Measurements from ENCODE around the gene PDLIM5. TPM values are rescaled to one million over a fixed set of nuclear protein-coding genes. Genes with fewer than 3 reads are reported as not detected.
"Not testable (repeated sequence)": the region's sequence is repeated elsewhere in the genome, so short reads cannot be mapped to it uniquely, and the experiment has no call there.

Gene PDLIM5
- total RNA-seq, 1 experiment from 2014 or later, result 35.2 TPM

DNA sequence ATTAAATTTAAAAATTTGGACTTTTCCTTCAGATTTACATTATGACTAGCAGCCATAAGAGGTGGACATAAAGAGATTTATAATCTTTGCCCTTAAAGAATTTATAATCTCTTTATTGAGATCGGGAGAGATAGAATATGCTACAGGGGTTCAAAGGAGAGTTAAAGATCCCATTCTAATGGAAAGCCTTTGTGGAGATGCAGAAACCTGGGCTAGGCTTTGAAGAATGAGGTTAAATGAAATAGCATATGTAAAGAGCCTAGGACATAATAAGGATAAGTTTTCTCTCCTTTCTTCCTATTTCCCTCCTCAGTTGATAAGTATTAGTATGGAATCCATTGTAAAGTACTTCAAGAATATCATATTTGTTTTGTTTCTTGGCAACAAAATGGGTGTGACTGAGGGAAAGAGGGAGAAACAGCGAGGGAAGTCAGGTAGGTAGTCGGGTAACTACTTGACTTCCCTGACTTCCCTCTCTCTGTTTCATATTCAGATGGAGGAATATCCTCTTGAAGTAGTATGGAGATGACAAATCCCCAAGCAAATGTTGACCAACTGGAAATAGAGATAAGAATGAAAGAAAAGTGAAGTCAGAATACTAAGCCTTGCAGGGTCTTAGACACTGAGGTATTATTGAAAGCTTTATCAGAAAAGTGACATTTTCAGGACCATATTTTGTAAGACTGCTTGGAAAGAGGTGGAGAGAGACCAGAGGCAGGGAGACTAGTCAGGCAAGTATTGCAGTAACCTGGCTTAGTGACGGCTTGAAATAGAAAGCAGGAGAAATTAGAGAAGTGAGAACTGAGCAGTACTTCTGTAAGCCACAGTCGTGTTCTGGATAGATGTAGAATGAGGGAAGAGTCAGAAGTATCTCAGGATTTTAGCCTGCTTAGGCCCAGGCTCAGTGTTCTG is 82.9 kb downstream of the PDLIM5 start:
- no peak for DNase-seq (ENCODE audit: low read depth)
- in situ Hi-C loops (cut with HindIII; ENCODE audit: low pct_unique_long_range_greater_than_20kb, low sequenced_read_pairs), result no loop called here

DNA sequence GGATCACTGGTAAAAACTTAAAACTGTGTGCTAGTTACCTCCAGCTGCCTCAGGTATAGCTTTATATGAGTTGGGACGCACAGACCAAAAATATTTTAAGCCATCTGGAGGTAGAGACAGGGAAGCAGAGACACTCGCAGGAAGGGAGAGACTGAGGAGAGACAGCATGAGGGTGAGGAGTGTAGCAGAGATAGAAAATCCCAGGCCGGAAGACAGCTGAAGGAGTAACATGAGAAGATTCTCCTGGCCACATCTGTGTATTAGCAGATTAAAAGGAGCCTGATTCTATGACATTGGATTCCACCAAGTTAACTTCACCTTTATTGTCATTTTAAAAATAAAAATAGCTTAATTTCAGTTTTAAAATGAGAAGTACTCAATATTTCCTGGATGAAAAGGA is 84.3 kb downstream of the PDLIM5 start:
- in situ Hi-C loops (cut with HindIII; ENCODE audit: low pct_unique_long_range_greater_than_20kb, low sequenced_read_pairs), result no loop called here
- DNase-seq (ENCODE audit: low read depth), result no peak

DNA sequence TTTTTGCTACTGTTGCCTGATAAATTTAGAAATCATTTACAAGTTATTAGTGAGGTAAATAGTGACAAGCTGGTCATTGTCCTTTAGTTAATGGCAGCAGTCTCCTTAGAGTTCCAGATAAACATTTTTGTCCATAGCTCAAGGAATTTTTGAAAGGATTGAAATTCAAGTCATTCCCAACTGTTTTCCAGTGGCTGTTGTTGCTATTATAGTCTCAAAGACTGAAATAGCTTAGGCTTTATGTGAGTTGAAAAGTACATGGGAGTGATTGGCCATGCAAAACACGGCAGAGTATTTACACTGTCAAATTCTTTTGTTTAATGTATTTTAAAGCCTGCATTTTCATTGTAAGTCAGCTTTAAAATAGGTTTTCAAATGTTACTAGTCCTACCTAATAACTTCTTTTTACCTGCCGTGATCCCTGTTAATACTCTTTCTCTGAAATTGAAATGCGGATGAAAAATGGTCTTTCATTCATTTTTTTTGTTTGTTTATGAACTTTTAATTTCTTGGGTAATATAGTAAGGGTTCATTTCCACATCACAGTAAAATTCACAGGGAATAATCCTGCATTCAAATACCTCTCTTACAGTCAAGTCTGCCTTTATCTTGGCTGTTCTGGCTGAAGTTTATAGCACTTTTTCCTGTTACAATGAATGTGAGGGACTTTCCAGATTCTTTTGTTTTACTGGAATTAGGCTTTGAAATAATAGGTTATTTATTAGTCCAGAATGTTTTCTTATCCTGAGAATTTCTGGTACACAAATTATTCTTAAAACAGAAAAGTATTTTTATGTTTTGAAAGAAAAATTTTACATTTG is 85.1 kb downstream of the PDLIM5 start:
- DNase-seq (ENCODE audit: low read depth), result no peak
- in situ Hi-C loops (cut with HindIII; ENCODE audit: low pct_unique_long_range_greater_than_20kb, low sequenced_read_pairs), result no loop called here

DNA sequence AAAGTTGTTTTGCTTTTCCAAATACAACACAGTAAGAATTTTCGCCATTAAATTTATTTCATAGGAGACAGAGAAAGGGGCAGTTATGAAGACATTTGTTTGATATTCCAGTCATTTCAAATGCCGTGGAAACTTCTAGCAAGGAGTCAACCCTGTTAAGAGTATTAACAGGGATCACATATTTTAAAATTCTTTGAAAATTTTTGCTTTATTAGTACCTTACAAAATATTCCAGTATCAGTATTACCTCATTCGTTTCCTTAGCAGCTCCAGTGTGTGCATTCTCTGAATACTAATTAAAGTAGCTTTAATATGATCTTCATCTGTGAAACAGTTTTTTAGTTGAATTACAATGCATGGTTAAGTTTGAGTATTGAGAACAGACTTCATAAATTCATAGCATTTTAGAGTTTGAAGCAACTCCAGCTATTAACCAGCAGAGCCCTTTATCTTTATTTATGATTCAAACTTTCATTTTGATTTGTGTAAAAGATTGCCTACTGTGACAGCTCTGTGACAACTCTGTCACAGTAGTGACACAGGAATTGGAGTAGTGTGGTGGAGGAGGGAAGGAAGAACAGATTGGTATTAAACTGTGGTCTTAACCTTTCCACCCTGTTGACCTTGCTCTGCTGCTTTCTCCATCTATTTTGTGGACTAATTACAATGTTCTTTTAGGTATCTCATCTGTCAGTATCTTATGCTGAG is 86.3 kb downstream of the PDLIM5 start:
- DNase-seq (ENCODE audit: low read depth), result no peak
- in situ Hi-C loops (cut with HindIII; ENCODE audit: low pct_unique_long_range_greater_than_20kb, low sequenced_read_pairs), result no loop called here

DNA sequence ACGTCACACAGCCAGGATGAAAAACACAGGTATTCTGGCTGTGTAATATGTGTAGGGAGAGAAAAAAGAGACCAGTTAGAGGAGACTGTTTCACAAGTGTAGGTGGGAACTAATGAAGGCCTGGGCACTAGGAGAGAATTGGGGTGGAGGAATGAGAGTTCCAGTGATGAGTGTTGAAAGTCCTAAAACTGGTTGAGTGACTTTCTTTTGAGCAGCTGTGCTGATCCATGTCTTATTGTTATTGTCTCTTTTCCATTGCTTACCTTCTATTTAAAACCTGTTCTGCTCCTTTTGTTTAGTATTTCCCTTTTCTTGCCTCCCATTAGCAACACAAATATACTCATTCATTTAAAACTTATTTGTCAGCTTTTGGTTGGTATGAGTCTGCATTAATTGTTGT is 88.7 kb downstream of the PDLIM5 start:
- no peak for DNase-seq (ENCODE audit: low read depth)
- in situ Hi-C loops (cut with HindIII; ENCODE audit: low pct_unique_long_range_greater_than_20kb, low sequenced_read_pairs), result no loop called here

DNA sequence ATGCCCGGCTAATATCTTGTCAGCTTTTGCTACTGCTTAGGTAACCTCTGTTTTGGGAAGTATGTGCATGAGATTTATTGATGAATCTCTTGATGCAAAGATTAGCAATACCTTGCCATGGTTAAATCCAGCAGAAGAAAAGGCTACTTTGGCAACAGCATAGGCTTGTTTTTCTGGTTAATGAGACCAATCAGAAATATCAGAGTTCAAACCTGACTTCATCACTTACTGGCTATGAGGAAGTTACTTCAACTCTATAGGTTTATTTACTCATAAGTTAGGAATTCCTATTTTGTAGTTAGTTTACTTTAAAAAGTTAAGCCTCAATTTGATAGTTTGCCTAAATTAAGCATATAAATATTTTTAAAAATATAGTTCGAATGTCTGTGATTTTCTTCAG is 93.1 kb downstream of the PDLIM5 start:
- in situ Hi-C loops (cut with HindIII; ENCODE audit: low pct_unique_long_range_greater_than_20kb, low sequenced_read_pairs), result no loop called here
- DNase-seq (ENCODE audit: low read depth), result no peak

DNA sequence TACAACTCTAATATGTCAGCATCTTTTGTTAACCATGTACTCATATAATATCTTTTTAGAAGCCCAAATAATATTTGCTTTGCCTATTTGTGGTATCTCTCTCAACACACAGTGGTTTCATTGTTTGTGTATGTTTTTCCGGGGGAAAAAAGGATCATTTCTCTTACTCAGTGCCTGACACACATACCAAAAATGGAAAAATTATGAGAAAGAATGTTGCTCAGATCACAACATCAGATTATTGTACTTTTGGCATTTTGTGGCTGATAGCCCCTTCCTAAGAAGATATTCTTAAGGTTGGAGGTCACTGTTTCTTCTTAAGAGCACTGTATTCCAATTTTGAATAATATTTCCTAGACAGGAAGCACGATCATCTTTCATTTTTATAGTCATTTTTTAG is 93.6 kb downstream of the PDLIM5 start:
- no peak for DNase-seq (ENCODE audit: low read depth)
- in situ Hi-C loops (cut with HindIII; ENCODE audit: low pct_unique_long_range_greater_than_20kb, low sequenced_read_pairs), result no loop called here

DNA sequence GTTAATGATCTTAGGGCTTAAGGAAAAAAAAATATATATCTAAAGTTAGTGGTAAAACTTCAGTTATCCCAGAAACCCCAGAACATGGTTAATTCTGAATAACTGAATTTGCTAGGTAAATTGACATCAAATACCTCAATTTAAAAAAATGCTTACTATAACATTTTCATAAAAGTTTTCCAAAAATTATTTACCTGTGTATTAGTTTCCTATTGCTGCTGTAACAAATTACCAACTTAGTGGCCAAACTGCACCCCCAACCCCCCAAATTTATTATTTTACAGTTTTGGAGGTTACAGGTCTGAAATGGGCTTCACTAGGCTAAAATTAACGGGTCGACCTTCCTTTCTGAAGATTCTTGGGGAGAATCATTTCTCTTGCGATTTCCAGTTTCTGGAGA is 95.2 kb downstream of the PDLIM5 start:
- in situ Hi-C loops (cut with HindIII; ENCODE audit: low pct_unique_long_range_greater_than_20kb, low sequenced_read_pairs), result no loop called here
- DNase-seq (ENCODE audit: low read depth), result no peak

DNA sequence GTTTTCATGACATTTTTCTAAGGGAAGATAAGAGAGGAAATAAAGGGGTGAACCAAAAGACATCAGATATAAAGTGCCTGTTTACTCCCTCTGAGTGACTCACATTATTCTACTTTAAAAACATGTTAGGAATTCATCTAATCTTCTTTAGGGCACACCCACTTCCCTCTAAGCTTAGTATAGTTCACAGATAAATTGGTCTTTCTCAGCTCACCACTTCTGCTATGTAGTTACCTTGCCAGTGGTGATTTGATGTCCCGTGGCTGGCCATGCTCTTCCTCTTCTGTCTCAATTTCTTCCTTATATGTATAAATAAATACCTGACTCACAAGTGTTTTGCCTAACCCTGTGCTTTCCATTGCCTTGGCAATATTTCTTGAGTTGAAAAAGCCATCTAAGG is 96.8 kb downstream of the PDLIM5 start:
- peak; percentile 85 for DNase-seq (ENCODE audit: low read depth)
- in situ Hi-C loops (cut with HindIII; ENCODE audit: low pct_unique_long_range_greater_than_20kb, low sequenced_read_pairs), result no loop called here

DNA sequence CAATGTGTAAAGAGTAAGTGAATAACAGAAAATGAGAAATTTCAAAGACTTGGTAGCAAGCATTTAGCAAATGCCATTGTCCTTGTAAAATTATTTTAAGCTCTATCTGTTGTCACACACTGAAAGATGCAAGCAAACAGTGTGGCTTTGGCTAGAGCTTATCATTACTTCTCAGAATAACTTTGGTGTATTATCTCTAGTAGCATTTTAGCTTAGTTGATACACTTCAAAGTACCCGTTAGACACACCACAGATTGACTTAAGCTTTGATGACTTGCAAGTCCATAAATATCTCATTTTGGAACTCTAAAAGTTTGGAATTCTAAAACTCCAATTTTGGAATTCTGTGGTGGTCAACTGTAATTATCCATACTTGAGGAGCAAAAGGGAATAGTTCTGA is 98.6 kb downstream of the PDLIM5 start:
- in situ Hi-C loops (cut with HindIII; ENCODE audit: low pct_unique_long_range_greater_than_20kb, low sequenced_read_pairs), result no loop called here
- no peak for DNase-seq (ENCODE audit: low read depth)

DNA sequence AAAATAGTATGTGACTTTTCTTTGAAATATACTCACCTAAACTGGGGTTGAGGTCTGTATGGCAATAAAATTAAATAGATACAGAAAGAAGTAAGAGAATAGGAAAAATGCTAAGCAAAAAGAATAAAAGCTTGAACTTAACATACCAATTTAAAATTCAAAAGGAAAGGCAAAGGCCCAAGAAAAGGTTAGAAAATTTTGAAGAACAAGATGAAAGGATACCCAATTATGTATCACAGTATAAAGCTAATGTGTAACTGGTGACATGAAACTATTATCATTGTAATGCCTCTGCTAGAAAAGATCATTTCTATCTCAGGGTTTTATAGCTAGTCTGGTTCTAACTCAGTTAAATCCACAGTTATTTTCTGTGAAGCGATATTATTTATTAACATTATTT is 99.1 kb downstream of the PDLIM5 start:
- in situ Hi-C loops (cut with HindIII; ENCODE audit: low pct_unique_long_range_greater_than_20kb, low sequenced_read_pairs), result no loop called here
- no peak for DNase-seq (ENCODE audit: low read depth)

DNA sequence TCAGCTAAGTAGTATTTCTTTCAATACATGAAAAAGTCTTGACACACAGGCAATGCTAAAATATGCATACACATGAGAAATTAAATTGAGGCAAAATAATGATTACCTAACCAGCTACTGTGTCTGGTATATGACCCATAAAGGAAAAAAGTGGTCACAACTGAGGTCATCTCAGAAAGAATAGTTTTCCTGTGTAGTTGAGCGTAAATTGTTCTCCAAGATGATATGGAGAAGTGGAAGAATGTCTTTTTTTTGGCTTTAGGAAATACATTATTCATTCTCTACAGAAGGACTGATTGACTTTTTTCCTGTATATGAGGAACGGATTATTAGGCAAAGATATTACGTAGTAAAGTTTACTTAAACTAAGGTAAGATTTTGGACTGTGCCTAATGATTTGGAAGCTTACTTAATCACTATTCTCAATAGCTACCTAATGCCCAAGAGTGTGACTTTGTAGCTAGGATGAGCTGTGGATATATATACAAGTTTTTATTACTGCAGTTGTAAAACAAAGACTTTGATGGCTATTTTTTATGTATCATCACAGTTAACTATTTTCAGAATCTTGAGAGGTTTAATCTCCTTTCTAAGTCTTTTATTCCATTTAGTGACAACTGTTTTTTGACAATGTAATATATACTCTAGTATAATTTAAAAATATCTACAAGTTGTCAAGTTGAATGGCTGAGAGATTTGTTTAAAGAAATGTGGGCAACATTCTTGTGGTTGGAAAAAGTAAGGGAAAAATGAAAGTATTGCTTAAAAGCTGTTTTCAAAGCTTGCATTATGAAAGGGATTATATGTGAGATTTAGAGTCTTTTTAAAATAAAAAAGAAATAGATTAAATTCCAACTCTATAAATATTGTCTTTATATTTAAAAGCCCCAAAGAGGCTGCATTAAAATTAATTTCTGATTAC is 100.2 kb downstream of the PDLIM5 start:
- in situ Hi-C loops (cut with HindIII; ENCODE audit: low pct_unique_long_range_greater_than_20kb, low sequenced_read_pairs), result no loop called here
- no peak for DNase-seq (ENCODE audit: low read depth)

DNA sequence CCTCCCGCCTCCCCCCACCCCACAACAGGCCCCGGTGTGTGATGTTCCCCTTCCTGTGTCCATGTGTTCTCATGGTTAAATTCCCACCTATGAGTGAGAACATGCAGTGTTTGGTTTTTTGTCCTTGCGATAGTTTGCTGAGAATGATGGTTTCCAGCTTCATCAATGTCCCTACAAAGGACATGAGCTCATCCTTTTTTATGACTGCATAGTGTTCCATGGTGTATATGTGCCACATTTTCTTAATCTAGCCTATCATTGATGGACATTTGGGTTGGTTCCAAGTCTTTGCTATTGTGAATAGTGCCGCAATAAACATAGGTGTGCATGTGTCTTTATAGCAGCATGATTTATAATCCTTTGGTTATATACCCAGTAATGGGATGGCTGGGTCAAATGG is 104.3 kb downstream of the PDLIM5 start:
- DNase-seq (ENCODE audit: low read depth); in situ Hi-C loops (cut with HindIII; ENCODE audit: low pct_unique_long_range_greater_than_20kb, low sequenced_read_pairs): not testable (repeated sequence)

DNA sequence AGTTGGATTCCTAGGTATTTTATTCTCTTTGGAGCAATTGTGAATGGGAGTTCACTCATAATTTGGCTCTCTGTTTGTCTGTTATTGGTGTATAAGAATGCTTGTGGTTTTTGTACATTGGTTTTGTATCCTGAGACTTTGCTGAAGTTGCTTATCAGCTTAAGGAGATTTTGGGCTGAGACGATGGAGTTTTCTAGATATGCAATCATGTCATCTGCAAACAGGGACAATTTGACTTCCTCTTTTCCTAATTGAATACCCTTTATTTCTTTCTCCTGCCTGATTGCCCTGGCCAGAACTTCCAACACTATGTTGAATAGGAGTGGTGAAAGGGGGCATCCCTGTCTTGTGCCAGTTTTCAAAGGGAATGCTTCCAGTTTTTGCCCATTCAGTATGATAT is 105.9 kb downstream of the PDLIM5 start:
- DNase-seq (ENCODE audit: low read depth); in situ Hi-C loops (cut with HindIII; ENCODE audit: low pct_unique_long_range_greater_than_20kb, low sequenced_read_pairs): not testable (repeated sequence)

DNA sequence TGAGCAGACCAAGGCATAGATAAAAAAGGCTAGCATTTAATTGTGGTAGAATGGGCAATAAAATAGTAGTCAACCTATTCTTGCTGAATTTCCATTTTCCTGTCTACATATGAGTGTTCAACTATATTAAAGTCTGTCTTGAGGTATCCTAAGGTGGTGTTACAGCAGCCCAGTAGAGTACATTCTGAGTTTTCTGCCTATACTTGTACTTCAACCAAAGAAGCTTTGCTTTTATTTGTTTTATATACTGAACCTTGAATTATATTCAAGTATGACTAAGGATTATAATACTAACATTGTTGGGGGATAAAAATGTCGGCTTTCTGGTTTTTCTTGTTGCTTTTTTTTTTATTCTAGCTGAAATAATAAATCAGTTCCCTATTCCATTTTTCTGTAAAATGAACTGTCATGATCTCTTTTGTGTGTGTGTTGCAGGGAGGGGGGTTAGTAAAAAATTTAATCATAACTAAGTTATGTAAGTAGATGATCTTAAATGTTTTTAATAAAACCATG is 106.7 kb downstream of the PDLIM5 start:
- in situ Hi-C loops (cut with HindIII; ENCODE audit: low pct_unique_long_range_greater_than_20kb, low sequenced_read_pairs), result no loop called here
- no peak for DNase-seq (ENCODE audit: low read depth)

DNA sequence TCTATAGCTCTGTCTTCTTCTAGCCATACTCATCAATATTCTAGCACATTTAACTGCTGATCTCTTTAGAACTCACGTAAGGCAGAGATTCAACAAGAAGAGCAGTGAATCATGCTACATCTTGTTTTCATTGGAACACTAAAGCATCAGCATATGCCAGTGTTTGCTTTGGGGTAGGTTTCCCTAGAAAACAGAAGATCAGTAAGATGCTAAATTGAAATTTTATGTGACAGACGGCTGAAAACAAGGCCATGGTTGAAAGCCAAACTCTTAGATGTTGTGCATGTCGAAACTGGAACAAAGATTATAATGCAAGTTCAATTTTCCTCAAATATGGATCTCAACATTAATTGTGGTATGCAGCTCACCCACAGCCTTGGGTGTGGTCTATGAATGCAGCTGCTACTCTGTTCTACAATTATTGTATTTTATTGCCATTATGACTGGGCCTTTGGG is 107.6 kb downstream of the PDLIM5 start:
- in situ Hi-C loops (cut with HindIII; ENCODE audit: low pct_unique_long_range_greater_than_20kb, low sequenced_read_pairs), result no loop called here
- no peak for DNase-seq (ENCODE audit: low read depth)

DNA sequence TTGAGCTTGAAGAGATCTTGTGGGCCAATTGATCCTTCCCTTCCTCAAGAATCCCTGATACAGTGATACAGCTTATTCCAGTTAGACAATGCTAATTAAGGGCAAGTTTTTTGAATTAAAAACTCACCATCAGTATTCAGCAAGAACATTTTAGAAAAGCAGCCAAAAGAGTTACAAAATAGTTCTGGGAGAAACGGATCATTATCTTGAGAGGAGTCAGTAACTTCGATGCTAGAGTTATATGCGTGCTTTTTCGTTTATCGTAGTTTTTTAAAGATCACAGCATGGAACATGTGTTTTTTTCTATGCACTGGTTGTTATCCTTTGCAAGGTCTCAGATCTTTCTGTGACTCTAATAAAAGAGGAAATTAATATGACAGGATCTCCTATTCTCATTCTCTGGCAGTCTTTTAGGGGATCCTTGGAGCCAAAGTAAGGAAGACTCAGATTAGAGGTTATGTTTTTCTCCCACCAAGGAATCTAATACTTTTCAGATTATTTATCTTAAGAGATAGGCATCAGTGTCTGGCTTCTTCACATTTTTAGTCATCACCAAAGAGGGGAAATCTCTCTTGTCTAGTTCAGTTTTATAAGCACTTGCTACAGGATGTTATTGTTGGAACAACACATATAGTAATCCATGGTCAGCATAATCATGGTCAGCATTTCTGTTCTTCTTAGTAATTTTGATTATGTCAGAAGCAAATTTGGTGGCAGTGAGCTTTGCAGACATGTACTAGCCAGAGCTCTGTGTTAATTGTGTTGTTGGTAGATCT is 109.7 kb downstream of the PDLIM5 start:
- DNase-seq (ENCODE audit: low read depth), result peak; percentile 44
- in situ Hi-C loops (cut with HindIII; ENCODE audit: low pct_unique_long_range_greater_than_20kb, low sequenced_read_pairs), result no loop called here

All from Caki2 (cell line).